Left cardiac atrium (tissue), 4 donors: ENCODE data around the gene MCM8. TPM values are rescaled to one million over a fixed set of nuclear protein-coding genes. Genes with fewer than 3 reads are reported as not detected.

Experiments used
- ATAC-seq, 2 donors: fragments of 200-7000 bp; cut with Tn5 transposase; one replicate each; pipeline ENCODE4 v1.9.1; 2020; ENCODE audit warnings: mild to moderate bottlenecking in 2 of 2, moderate library complexity in 2 of 2
- DNase-seq: peaks from one replicate; pipeline ENCODE4 v3.0.0-alpha.2; 2020
- intact Hi-C, 2 donors: fragments of 100-400 bp; cut with DNase I; formaldehyde crosslinking; loops; one replicate each; pipeline versions ENCODE4 v1.14.1 to v1.15.1; 2022 to 2023
- long read RNA-seq: library from polyadenylated mRNA; unstranded; transcript quantifications from one replicate; pipeline ENCODE4 v2.0.0, GENCODE V29; 2021
- total RNA-seq, 2 donors: library from RNA; stranded (reverse); fragmentation: NEBNext Ultra II Directional; extraction: Animal tissue kit (Norgen Biotek cat#: 25700); gene quantifications; one replicate each; pipeline ENCODE4 v1.2.1, GENCODE V29; 2021
- donor health status: DM: no; HTN: yes; CAD: no.
- donor health status: DM: no; HTN: yes; CAD: no; lungs with severe emphysema.
- donor health status: DM: yes; HTN: yes; CAD: no.
- donor health status: Dilated cardiomyopathy.

The MCM8 gene
- total RNA-seq = 1 to 10 TPM; 6.8 to 7.2 TPM
- long read RNA-seq = 0 reads

GRCh38 chr20:5950271-5951031, at the start of gene MCM8, which contains the start of gene TRMT6:
TSS of gene MCM8 (plus strand) at chr20:5950652. CDS start at chr20:5952016, 1,364 bp downstream.
TSS of gene TRMT6 (minus strand) at chr20:5950533. CDS start at chr20:5950405, 128 bp downstream.
- peak; percentile 100 for ATAC-seq
- peak; percentile 99 for DNase-seq
- intact Hi-C loops = no loop called here

DNA sequence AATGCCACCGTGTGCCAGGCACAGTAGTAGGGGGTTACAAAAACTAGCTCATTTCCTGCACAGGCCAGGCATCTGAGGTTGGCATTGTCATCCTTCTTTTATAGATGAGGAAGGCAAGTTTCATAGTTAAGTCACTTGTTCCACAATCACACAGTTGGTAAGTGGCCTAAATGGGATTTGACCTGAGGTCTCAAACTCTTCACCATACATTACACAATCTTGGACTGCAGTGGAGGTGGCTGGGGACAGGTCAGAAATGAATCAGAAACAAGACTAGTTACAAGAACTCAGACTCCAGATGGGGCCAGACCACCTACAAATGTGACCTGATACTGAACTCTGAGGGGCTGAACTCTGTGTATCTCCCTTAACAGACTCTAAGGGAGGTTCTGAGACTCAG, 49.5 kb upstream of the MCM8 start:
- intact Hi-C loops = no loop called here
- no peak for DNase-seq
- no peak for ATAC-seq

DNA sequence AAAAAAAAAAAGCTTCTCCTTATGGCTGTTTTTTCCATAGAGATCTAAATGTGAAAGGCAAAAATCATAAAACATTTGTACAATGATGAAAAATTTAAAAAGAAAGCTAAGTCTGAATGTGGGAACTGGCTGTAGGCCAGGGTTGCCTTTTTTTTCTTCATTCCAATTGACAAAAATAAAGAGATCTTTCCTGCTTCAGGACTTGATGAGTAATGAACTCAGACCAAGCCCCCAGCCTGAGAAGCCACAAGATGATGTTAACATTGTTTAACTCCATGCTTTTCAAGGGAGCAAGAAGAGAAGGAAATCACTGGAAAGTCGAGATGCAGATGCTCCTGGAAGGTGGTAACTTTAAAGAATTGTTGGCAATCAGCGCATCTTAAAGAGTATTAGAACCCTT, 41.5 kb upstream of the MCM8 start:
- intact Hi-C loops = no loop called here
- no peak for ATAC-seq

GRCh38 chr20:5910186-5910585, 40.3 kb upstream of the MCM8 start:
- ATAC-seq (no peak), DNase-seq (no peak)
- intact Hi-C loops = no loop called here

More for the DNA sequence above, 41.5 kb upstream of the MCM8 start:
- no peak for DNase-seq

GRCh38 chr20:5913166-5913565, 37.3 kb upstream of the MCM8 start:
- DNase-seq = no peak
- ATAC-seq = no peak
- intact Hi-C loops = no loop called here

- intact Hi-C loops = no loop called here
- no peak for DNase-seq
- ATAC-seq = no peak
Measured at GRCh38 chr20:5914859-5915258, 35.6 kb upstream of the MCM8 start.

GRCh38 chr20:5918856-5919625, 31.4 kb upstream of the MCM8 start:
- no peak for ATAC-seq

DNA sequence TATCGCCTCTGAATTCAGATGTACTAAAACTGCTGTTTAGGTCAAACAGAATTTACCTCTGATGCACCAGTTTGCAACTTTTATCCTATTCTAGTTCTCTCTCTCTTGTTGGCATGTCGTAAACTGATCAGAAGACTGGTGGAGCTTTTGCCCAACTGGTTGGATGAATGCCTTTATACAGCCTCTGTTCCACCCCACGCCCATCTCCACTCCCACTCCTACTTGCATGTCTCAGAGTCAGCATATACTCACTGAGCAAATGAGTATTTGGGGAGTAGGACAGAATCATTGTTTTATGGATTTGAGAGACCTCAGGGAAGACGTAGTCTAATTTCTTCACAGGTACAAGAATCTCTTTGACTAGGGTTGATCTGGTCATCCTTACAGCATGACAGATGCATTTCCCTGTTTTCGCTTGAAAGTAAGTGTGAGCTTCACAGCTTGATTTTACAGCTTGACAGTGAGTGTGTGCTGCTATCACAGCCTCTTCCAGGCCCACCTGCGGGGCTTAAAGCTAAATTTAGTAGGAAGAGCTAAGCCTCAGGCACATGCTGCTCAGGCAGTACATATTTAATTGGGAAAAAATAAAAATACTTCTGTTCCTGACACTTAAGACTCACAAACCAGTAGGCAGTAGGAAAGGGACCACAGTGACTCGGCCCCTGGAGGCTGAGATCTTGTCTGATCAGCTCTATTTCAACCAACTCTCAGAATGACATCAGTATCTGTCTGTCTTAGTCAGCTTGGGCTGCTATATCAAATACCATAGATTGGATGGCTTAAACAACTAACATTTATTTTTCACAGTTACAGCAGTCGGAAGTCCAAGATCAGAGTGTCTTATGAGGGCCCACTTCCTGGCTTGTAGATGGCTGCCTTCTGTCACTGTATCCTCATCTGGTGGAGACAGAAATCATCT, 30.6 kb upstream of the MCM8 start:
- intact Hi-C loops = no loop called here
- no peak for ATAC-seq
- DNase-seq = no peak

More at GRCh38 chr20:5918856-5919625, 31.4 kb upstream of the MCM8 start:
- intact Hi-C loops = no loop called here
- no peak for DNase-seq

- DNase-seq (no peak), ATAC-seq (no peak)
- intact Hi-C loops = no loop called here
Measured at GRCh38 chr20:5920581-5920980, 29.9 kb upstream of the MCM8 start.

DNA sequence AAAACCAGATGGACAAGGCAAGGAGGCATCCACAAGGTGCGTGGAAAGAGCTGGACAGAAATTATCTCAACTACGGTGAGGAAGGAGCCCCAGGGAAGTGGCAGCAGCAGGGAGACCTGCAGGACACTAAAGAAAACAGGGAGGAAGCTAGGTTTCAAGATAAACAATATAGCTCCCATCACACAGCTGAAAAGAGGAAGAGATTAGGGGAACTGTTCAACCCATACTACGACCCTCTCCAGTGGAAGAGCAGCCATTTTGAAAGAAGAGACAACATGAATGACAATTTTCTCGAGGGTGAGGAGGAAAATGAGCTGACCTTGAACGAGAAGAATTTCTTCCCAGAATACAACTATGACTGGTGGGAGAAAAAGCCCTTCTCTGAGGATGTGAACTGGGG, 27.0 kb upstream of the MCM8 start:
- DNase-seq (no peak), ATAC-seq (no peak)
- intact Hi-C loops = no loop called here

- DNase-seq (no peak), ATAC-seq (no peak)
- intact Hi-C loops = no loop called here
Measured at GRCh38 chr20:5925551-5925950, 24.9 kb upstream of the MCM8 start.

DNA sequence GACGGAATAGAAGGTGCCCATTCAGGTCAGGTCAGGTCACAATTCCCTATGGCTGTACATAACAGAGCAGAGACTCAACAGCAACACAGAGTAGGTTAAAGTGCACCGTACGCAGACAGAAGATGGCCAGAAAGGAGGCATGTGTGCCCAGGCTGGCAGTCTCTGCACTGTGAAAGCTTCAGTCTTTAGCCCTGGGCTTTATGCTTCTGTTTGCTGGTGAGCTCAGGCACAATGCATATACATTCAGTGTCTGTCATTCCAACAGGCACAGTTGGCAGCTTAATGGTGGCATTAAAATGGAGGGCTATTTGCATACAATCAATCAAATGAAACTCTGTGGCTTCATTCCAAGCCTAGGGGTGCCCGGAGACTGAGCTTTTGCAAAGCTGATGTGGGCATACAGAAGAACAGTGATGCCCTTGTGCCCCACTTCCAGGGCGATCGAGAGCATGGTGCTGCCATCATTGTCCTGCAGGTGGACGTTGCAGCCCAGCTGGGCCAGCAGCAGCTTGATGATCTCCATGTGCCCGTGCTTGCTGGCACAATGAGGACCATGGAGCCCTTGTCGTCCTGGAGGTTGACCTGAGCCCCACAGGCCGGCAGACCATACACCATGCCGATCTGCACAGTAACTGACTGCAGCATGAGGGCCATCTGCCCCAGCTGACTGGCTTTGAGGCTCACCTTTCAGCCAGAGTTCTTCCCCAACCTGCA, 22.5 kb upstream of the MCM8 start:
- no peak for DNase-seq
- intact Hi-C loops = no loop called here
- ATAC-seq = no peak

GRCh38 chr20:5928836-5929715, 21.4 kb upstream of the MCM8 start:
- ATAC-seq = no peak
- intact Hi-C loops = no loop called here
- no peak for DNase-seq

GRCh38 chr20:5931411-5931810, 19.0 kb upstream of the MCM8 start:
- no peak for ATAC-seq
- no peak for DNase-seq
- intact Hi-C loops = loop anchor here in 1 of 2 donors (5.0 kb wide), 1 partner anchor 404 kb away; no protein-coding TSS in a partner anchor

DNA sequence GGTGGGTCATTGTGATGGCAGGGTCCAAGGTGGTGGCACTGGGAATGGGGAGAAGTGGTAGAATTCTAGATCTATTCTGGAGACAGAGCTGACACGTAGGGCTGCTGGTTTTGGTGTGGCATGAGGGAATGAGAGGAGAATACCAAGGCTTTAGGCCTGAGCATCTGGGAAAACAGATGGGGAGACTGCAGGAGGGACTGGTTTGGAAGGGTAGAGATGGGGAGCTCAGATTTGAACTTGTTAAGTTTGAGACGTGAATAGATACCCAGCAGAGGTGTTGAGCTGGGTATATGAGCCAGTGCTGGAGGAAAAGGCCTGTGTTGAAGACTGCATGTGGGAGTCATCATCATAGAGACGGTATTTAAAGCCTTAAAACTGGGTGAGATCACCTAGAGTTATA, 17.7 kb upstream of the MCM8 start:
- ATAC-seq (no peak), DNase-seq (no peak)
- intact Hi-C loops = loop anchor here in 1 of 2 donors (5.0 kb wide), 1 partner anchor 405 kb away; no protein-coding TSS in a partner anchor

DNA sequence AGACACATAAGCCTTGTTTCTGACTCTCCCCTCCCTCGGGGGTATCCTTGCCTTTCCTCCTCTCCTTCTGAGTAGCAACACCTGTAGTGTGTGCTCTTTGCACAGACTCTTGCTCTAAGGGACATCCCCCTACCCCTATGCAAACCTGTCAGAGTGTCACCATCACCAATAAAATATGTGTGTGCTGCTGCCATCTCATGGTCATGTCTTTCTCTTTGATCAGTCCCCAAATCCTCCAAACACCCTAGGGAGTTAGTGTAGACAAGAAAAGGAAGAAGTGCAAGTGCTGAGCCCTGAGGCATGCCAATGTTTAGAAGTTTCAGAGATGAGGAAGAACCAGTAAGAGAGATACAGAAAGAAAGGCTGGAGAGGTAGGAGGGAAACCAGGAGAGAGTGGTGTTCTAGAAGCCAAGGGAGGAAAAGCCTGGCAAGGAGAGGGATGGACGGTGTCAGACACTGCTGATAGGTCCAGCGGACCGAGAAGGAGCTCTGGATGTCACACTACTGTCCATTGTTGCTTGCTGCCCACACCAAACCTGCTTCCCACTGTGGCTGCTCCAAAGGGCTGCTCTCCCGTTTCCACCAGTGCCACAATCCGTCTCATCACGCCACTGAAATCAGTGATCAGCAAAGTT, 16.5 kb upstream of the MCM8 start:
- intact Hi-C loops = loop anchor here in 1 of 2 donors (5.0 kb wide), 1 partner anchor 407 kb away; no protein-coding TSS in a partner anchor
- ATAC-seq (peak; percentile 37 to 72), DNase-seq (no peak)

- ATAC-seq = no peak
- intact Hi-C loops = no loop called here
Measured at GRCh38 chr20:5935384-5935783, 15.1 kb upstream of the MCM8 start.

More at GRCh38 chr20:5935384-5935783, 15.1 kb upstream of the MCM8 start:
- DNase-seq = no peak
